ENCODE data around the gene CNNM1. TPM values are rescaled to one million over a fixed set of nuclear protein-coding genes. Genes with fewer than 3 reads are reported as not detected.

CNNM1 gene
- total RNA-seq, 1 donor, result 0.09 TPM

GRCh38 chr10:99391346-99391745 lies 62.2 kb downstream of the CNNM1 start:
- H3K4me3 ChIP-seq (ENCODE audit: low read depth, low read length), result no peak overlapping the region
- no peak for TF ChIP-seq CTCF (IDR thresholded peaks at IDR 0.05; ENCODE audit: insufficient read depth, low read length)
- no peak for DNase-seq (ENCODE audit: low read depth)

- no peak for TF ChIP-seq CTCF (IDR thresholded peaks at IDR 0.05; ENCODE audit: insufficient read depth, low read length)
- DNase-seq (ENCODE audit: low read depth), result peak; percentile 17
- no peak overlapping the region for H3K4me3 ChIP-seq (ENCODE audit: low read depth, low read length)
Measured at GRCh38 chr10:99393036-99393435, 63.9 kb downstream of the CNNM1 start.

GRCh38 chr10:99393683-99394082 lies 64.5 kb downstream of the CNNM1 start:
- H3K4me3 ChIP-seq (ENCODE audit: low read depth, low read length), result no peak overlapping the region
- no peak for DNase-seq (ENCODE audit: low read depth)
- TF ChIP-seq CTCF (IDR thresholded peaks at IDR 0.05; ENCODE audit: insufficient read depth, low read length), result no peak

- no peak for DNase-seq (ENCODE audit: low read depth)
- H3K4me3 ChIP-seq (ENCODE audit: low read depth, low read length), result no peak overlapping the region
- TF ChIP-seq CTCF (IDR thresholded peaks at IDR 0.05; ENCODE audit: insufficient read depth, low read length), result no peak
Measured at GRCh38 chr10:99394256-99394655, 65.1 kb downstream of the CNNM1 start.

- no peak overlapping the region for H3K4me3 ChIP-seq (ENCODE audit: low read depth, low read length)
- TF ChIP-seq CTCF (IDR thresholded peaks at IDR 0.05; ENCODE audit: insufficient read depth, low read length), result no peak
- no peak for DNase-seq (ENCODE audit: low read depth)
Measured at GRCh38 chr10:99394761-99395386, 65.7 kb downstream of the CNNM1 start.

GRCh38 chr10:99395750-99396445 lies 66.7 kb downstream of the CNNM1 start:
- H3K4me3 ChIP-seq (ENCODE audit: low read depth, low read length), result no peak overlapping the region
- peak; percentile 44 for DNase-seq (ENCODE audit: low read depth)
- TF ChIP-seq CTCF (IDR thresholded peaks at IDR 0.05; ENCODE audit: insufficient read depth, low read length), result no peak

All from fibroblast of the aortic adventitia (primary cell).